K562 (cell line): ENCODE data around the gene RITA1. TPM values are rescaled to one million over a fixed set of nuclear protein-coding genes. Genes with fewer than 3 reads are reported as not detected.

Source experiments
- ATAC-seq: fragments of 200-7000 bp; cut with Tn5 transposase; 3 replicates; pipeline ENCODE4 v1.9.1; 2020; ENCODE audit warnings: moderate library complexity
- BruUV-seq: library from RNA; stranded (reverse); fragments of 400-500 nt; replicated peaks from 2 replicates; lab custom pipeline; 2021; lab: Mats Ljungman, UMichigan
- CTCF ChIA-PET: fragments of 300-600 bp; formaldehyde crosslinking; extraction: SDS; loops from one replicate; lab custom pipeline; 2021; ENCODE audit warnings: low intra/inter-chr PET ratio; lab: Yijun Ruan, JAX
- POLR2A ChIA-PET: fragments of 300-600, 350-650 bp; sonication (Branson Sonifier 250); formaldehyde crosslinking; extraction: SDS; loops from one replicate; lab custom pipeline; 2021; ENCODE audit warnings: antibody characterized with exemption, inconsistent platforms; lab: Yijun Ruan, JAX
- DNase-seq, 4 experiments: peaks; one replicate each; pipeline versions ENCODE4 v3.0.0 to v3.0.0-alpha.2; 2011 to 2018; ENCODE audit warnings: low spot score in 3 of 4, mixed read lengths in 3 of 4; ENCODE audit errors: extremely low read depth in 1 of 4
- FAIRE-seq: peaks from 2 replicates; lab custom pipeline; 2011; peaks lifted over from hg19 to GRCh38; lab: Jason Lieb, UNC
- H2AFZ ChIP-seq: 2 replicates; pipeline ENCODE4 v1.6.0; 2011; ENCODE audit warnings: low read depth, low read length, control low read depth, inconsistent platforms
- H3K27ac ChIP-seq: fragments of 200-600 bp; 3 replicates; pipeline ENCODE4 v1.8.0; 2011; ENCODE audit warnings: low read depth, mild to moderate bottlenecking, control low read depth, inconsistent platforms, low read length, moderate library complexity, mixed read lengths; ENCODE audit errors: extremely low read depth
- H3K27me3 ChIP-seq, 2 experiments: fragments of 300-600 bp in 1 of 2; 2 replicates in 1 of 2; 3 replicates in 1 of 2; pipeline versions ENCODE4 v1.6.0 to v1.8.0; 2011; ENCODE audit warnings: inconsistent platforms in 2 of 2, low read length in 2 of 2, mild to moderate bottlenecking in 1 of 2, mixed read lengths in 1 of 2, moderate library complexity in 1 of 2; ENCODE audit not compliant: control insufficient read depth in 2 of 2, insufficient read depth in 2 of 2
- H3K36me3 ChIP-seq: fragments of 300-600 bp; 3 replicates; pipeline ENCODE4 v1.8.0; 2011; ENCODE audit warnings: mild to moderate bottlenecking, low read length, inconsistent platforms; ENCODE audit not compliant: control insufficient read depth, insufficient read depth
- H3K4me1 ChIP-seq, 2 experiments: fragments of 200-600 bp in 1 of 2; replicated peaks in 1 of 2; 2 replicates in 1 of 2; 3 replicates in 1 of 2; pipeline versions ENCODE4 v1.5.1 to v1.8.0; 2011; ENCODE audit warnings: inconsistent platforms in 2 of 2, low read length in 2 of 2, mild to moderate bottlenecking in 1 of 2, mixed read lengths in 1 of 2, moderate library complexity in 1 of 2; ENCODE audit not compliant: control insufficient read depth in 2 of 2, insufficient read depth in 2 of 2
- H3K4me2 ChIP-seq: 2 replicates; pipeline ENCODE4 v1.6.1; 2011; ENCODE audit warnings: low read length, control low read depth, inconsistent platforms, mixed read lengths; ENCODE audit not compliant: insufficient read depth
- H3K4me3 ChIP-seq: fragments of 200-600 bp; sonication (generic), shearing (Covaris generic); 2 replicates; pipeline ENCODE4 v1.5.1; 2016; ENCODE audit warnings: control low read depth, inconsistent platforms
- H3K79me2 ChIP-seq: fragments of 200-600 bp; 3 replicates; pipeline ENCODE4 v1.8.0; 2011; ENCODE audit warnings: low read length, inconsistent platforms; ENCODE audit not compliant: control insufficient read depth, insufficient read depth
- H3K9ac ChIP-seq, 2 experiments: 2 replicates each; pipeline versions ENCODE4 v1.6.0 to v1.6.1; 2011; ENCODE audit warnings: low read depth in 2 of 2, low read length in 2 of 2, control low read depth in 1 of 2, inconsistent platforms in 1 of 2, mild to moderate bottlenecking in 1 of 2, mixed read lengths in 1 of 2; ENCODE audit not compliant: insufficient read depth in 1 of 2
- H3K9me1 ChIP-seq: one replicate; pipeline ENCODE4 v1.6.0; 2011; ENCODE audit warnings: inconsistent platforms, mild to moderate bottlenecking, low read length, moderate library complexity; ENCODE audit not compliant: control insufficient read depth, insufficient read depth
- H3K9me3 ChIP-seq: replicated peaks from 2 replicates; pipeline ENCODE4 v1.5.1; 2011; ENCODE audit warnings: low read depth, low read length, inconsistent platforms; ENCODE audit not compliant: control insufficient read depth, insufficient read depth
- H4K20me1 ChIP-seq: replicated peaks from 2 replicates; pipeline ENCODE4 v1.6.1; 2011; ENCODE audit warnings: low read length, inconsistent platforms, mixed read lengths; ENCODE audit not compliant: control insufficient read depth, insufficient read depth
- NFE2L1 ChIP-seq: fragments of 450-650 bp; IDR thresholded peaks from 2 replicates; pipeline ENCODE4 v1.6.1; 2016; ENCODE audit warnings: missing genetic modification characterization, low read depth, mild to moderate bottlenecking, missing compliant biosample characterization, moderate library complexity, borderline replicate concordance
- NFXL1 ChIP-seq: fragments of 450-650 bp; formaldehyde crosslinking; IDR thresholded peaks from 2 replicates; pipeline ENCODE4 v1.4.0; 2021; ENCODE audit warnings: mild to moderate bottlenecking
- POLR2G ChIP-seq: fragments of 200-400 bp; formaldehyde crosslinking; IDR thresholded peaks from 2 replicates; pipeline ENCODE4 v1.6.1; 2017; ENCODE audit warnings: low read depth, mild to moderate bottlenecking, antibody characterized with exemption, low read length, moderate library complexity
- RBFOX2 ChIP-seq: fragments of 200-400 bp; formaldehyde crosslinking; IDR thresholded peaks from 2 replicates; pipeline ENCODE4 v1.6.1; 2017; ENCODE audit warnings: low read depth, mild to moderate bottlenecking, low read length, moderate library complexity
- RHOXF2B ChIP-seq: fragments of 250-450 bp; sonication (Bioruptor Pico); conservative IDR thresholded peaks from 2 replicates; pipeline ENCODE4 v1.5.1; 2021
- TSC22D4 ChIP-seq: fragments of 450-650 bp; IDR thresholded peaks from 2 replicates; pipeline ENCODE4 v1.6.1; 2016; ENCODE audit warnings: missing genetic modification characterization, missing biosample characterization, control low read depth
- WGBS: fragments of 100-300 bp; shearing (Covaris generic); methylation state at CpG from one replicate; pipeline ENCODE4 v1.1.6; 2016; ENCODE audit warnings: low coverage, mixed read lengths; ENCODE audit not compliant: insufficient coverage; ENCODE audit errors: missing lambda C conversion rate; 5-methylcytosine and 5-hydroxymethylcytosine counted together
- in situ Hi-C: fragments of 300-500 bp; cut with MboI; formaldehyde crosslinking; loops from 4 replicates; pipeline ENCODE4 v1.15.0; 2018; ENCODE audit warnings: inconsistent platforms, mixed read lengths
- intact Hi-C: fragments of 100-400 bp; cut with micrococcal nuclease; formaldehyde crosslinking; loops from 2 replicates; pipeline ENCODE4 v1.14.2; 2022
- polyA plus RNA-seq, 8 experiments: library from polyadenylated mRNA; depleted of rRNA in 4 of 8; stranded (reverse) in 5 of 8; unstranded in 3 of 8; fragments of >200 nt; fragmentation: Nextera tagmentation in 2 of 8; fragmentation: Illumina TruSeq in 1 of 8; extraction: Ambion mirVana in 2 of 8; extraction: Trizol in 1 of 8; gene quantifications; 2 replicates each; pipeline versions ENCODE4 v1.2.1 to v1.2.3, GENCODE V29; 2011 to 2014; ENCODE audit warnings: inconsistent platforms in 1 of 8, missing spikeins in 1 of 8
- total RNA-seq, 7 experiments: library from RNA; depleted of rRNA in 6 of 7; stranded (reverse); fragments of >200 nt in 6 of 7; fragmentation: Illumina TruSeq in 2 of 7; extraction: Trizol in 2 of 7; gene quantifications; 2 replicates each; pipeline versions ENCODE4 v1.2.1 to v1.2.3, GENCODE V29; 2011 to 2021; ENCODE audit warnings: low replicate concordance in 1 of 7
- TF ChIP-seq, protein P1 (sequence below): sonication (generic); formaldehyde crosslinking; IDR thresholded peaks from 2 replicates; pipeline ENCODE4 v1.8.0; 2023; ENCODE audit warnings: mild to moderate bottlenecking, missing genetic modification reagents
- TF ChIP-seq, protein P2 (sequence below): sonication (generic); formaldehyde crosslinking; IDR thresholded peaks from 2 replicates; pipeline ENCODE4 v1.8.1; 2023; ENCODE audit warnings: mild to moderate bottlenecking, missing genetic modification reagents
- TF ChIP-seq, protein P3 (sequence below): fragments of 250-450 bp; sonication (Bioruptor Pico); IDR thresholded peaks from 2 replicates; pipeline ENCODE4 v1.8.0; 2022; ENCODE audit warnings: inconsistent platforms

The RITA1 gene
- total and polyA plus RNA-seq, 9 of the 15 experiments (the other 6 are each of a cell fraction or from before 2014, with no cell fraction given) = 2.8 to 40.4 (median 18.0) TPM

DNA sequence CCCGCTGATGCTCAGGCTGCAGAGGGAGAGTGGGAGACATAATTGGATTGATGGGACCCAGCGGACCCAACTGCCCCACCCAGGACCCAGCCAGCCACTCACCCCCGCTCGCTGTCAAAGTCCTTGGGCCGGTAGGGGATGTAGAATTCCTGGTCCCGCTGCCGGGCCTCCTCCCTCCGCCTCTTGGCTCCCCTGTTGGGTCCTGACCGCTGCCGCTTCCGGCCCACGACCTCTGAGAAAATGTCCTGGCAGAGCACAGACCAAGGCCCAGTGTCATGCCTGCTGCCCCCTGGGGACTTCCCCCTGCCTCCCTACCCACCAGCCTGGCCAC, 22.5 kb upstream of the RITA1 start:
- H3K36me3 ChIP-seq = peaks cover 93% of the 10 kb centered on the region
- no peak overlapping the region for H3K4me2 ChIP-seq
- no peaks in the 10 kb centered on the region for H3K79me2 ChIP-seq
- no peak for ATAC-seq
- FAIRE-seq = no peak
- no peak for TF ChIP-seq TSC22D4 (tag)
- peak; percentile 42; the same call in 1 of the 2 replicates for TF ChIP-seq POLR2G
- peak; percentile 35; the same call in 1 of the 2 replicates for TF ChIP-seq RBFOX2
- TF ChIP-seq, protein P1, sequence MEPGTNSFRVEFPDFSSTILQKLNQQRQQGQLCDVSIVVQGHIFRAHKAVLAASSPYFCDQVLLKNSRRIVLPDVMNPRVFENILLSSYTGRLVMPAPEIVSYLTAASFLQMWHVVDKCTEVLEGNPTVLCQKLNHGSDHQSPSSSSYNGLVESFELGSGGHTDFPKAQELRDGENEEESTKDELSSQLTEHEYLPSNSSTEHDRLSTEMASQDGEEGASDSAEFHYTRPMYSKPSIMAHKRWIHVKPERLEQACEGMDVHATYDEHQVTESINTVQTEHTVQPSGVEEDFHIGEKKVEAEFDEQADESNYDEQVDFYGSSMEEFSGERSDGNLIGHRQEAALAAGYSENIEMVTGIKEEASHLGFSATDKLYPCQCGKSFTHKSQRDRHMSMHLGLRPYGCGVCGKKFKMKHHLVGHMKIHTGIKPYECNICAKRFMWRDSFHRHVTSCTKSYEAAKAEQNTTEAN (CRISPR knock-in tag) = no peak
- TF ChIP-seq, all 486 proteins: peak for 2
- H3K27ac ChIP-seq = no peak overlapping the region
- no peak overlapping the region; a peak in 1 of 4 replicates for H3K9ac ChIP-seq
- DNase-seq = no peak
- H3K4me1 ChIP-seq = peaks cover 9 to 40% of the 10 kb centered on the region in 2 experiments
- peaks cover 4% of the 10 kb centered on the region for H3K9me1 ChIP-seq
- 96% methylated on average over 9 of the region's 12 CpGs for WGBS
- H4K20me1 ChIP-seq = peaks cover 27% of the 10 kb centered on the region
- no TSS peak for BruUV-seq
- in situ Hi-C loops (no loop called here), intact Hi-C loops (no loop called here)
- H3K4me3 ChIP-seq = no peak overlapping the region
- ChIA-PET POLR2A (interaction anchor here (0.6 kb wide), 1 partner anchor 11 kb away, joined by 3 read pairs; no protein-coding TSS in a partner anchor), CTCF (no interaction called here)
- no peak overlapping the region for H2AFZ ChIP-seq
- H3K9me3 ChIP-seq = no peaks in the 10 kb centered on the region
- H3K27me3 ChIP-seq = no peaks in the 10 kb centered on the region

DNA sequence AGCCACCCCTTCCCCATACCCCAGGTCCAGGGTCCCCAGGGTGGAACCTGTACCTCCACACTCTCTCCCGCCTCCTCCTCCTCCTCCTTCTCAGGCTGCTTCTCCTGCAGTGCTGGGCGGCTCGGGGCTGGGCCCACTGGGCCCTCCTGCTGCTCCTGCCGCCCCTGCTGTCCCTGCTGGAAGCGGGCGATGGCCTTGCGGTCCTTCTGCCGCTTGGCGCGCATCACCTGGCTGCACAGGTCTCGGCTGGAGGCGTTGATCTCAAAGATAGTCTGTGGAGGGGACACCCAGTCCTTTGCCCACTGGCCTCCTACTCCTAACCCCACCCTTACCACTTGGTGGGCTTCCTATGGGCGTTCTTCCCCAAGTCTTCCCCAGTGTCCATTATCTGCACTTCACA, 21.5 kb upstream of the RITA1 start:
- ATAC-seq = no peak
- no peak overlapping the region for H2AFZ ChIP-seq
- no peak for TF ChIP-seq NFXL1 (CRISPR knock-in tag)
- no peak for TF ChIP-seq RHOXF2B
- TF ChIP-seq, protein P2, sequence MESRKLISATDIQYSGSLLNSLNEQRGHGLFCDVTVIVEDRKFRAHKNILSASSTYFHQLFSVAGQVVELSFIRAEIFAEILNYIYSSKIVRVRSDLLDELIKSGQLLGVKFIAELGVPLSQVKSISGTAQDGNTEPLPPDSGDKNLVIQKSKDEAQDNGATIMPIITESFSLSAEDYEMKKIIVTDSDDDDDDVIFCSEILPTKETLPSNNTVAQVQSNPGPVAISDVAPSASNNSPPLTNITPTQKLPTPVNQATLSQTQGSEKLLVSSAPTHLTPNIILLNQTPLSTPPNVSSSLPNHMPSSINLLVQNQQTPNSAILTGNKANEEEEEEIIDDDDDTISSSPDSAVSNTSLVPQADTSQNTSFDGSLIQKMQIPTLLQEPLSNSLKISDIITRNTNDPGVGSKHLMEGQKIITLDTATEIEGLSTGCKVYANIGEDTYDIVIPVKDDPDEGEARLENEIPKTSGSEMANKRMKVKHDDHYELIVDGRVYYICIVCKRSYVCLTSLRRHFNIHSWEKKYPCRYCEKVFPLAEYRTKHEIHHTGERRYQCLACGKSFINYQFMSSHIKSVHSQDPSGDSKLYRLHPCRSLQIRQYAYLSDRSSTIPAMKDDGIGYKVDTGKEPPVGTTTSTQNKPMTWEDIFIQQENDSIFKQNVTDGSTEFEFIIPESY (CRISPR knock-in tag) = peak; percentile 62; the same call in 1 of the 2 replicates
- no peak for TF ChIP-seq NFE2L1 (tag)
- TF ChIP-seq, protein P3, sequence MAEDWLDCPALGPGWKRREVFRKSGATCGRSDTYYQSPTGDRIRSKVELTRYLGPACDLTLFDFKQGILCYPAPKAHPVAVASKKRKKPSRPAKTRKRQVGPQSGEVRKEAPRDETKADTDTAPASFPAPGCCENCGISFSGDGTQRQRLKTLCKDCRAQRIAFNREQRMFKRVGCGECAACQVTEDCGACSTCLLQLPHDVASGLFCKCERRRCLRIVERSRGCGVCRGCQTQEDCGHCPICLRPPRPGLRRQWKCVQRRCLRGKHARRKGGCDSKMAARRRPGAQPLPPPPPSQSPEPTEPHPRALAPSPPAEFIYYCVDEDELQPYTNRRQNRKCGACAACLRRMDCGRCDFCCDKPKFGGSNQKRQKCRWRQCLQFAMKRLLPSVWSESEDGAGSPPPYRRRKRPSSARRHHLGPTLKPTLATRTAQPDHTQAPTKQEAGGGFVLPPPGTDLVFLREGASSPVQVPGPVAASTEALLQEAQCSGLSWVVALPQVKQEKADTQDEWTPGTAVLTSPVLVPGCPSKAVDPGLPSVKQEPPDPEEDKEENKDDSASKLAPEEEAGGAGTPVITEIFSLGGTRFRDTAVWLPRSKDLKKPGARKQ (CRISPR knock-in tag) = no peak
- TF ChIP-seq, all 486 proteins: peak for 1
- Histone ChIP-seq H3K4me3 (no peak overlapping the region), H3K27me3 (no peaks in the 10 kb centered on the region), H3K9ac (no peak overlapping the region; a peak in 1 of 4 replicates), H3K4me1 (peaks cover 9 to 41% of the 10 kb centered on the region in 2 experiments), H3K36me3 (peaks cover 93% of the 10 kb centered on the region), H3K4me2 (no peak overlapping the region), H3K79me2 (no peaks in the 10 kb centered on the region), H3K27ac (no peak overlapping the region), H3K9me3 (no peaks in the 10 kb centered on the region), H4K20me1 (peaks cover 27% of the 10 kb centered on the region), H3K9me1 (peaks cover 4% of the 10 kb centered on the region)
- no TSS peak for BruUV-seq
- FAIRE-seq (no peak), DNase-seq (no peak)
- in situ Hi-C loops = no loop called here
- intact Hi-C loops = no loop called here
- ChIA-PET POLR2A (interaction anchor here (0.7 kb wide), 1 partner anchor 104 kb away, joined by 3 read pairs; no protein-coding TSS in a partner anchor), CTCF (no interaction called here)
- 96% methylated on average over 10 of the region's 13 CpGs for WGBS
